GM21529 (cell line): Measurements from ENCODE around the gene ANTXR1.

Source experiments
- ATAC-seq: cut with Tn5 transposase; IDR thresholded peaks from one replicate; pipeline ENCODE4 v1.9.1; 2021; ENCODE audit not compliant: unreplicated experiment

The ANTXR1 gene

GRCh38 chr2:69177785-69178636 is 165.0 kb downstream of the ANTXR1 start:
- ATAC-seq = no peak

GRCh38 chr2:69178756-69179155 is 165.8 kb downstream of the ANTXR1 start:
- ATAC-seq = no peak

- ATAC-seq = no peak
Observed at GRCh38 chr2:69180227-69180626, 167.2 kb downstream of the ANTXR1 start.

GRCh38 chr2:69180974-69181373 is 168.0 kb downstream of the ANTXR1 start:
- no peak for ATAC-seq

- ATAC-seq = no peak
Observed at GRCh38 chr2:69181806-69182427, 168.9 kb downstream of the ANTXR1 start.

GRCh38 chr2:69183659-69184058 is 170.7 kb downstream of the ANTXR1 start:
- no peak for ATAC-seq

DNA sequence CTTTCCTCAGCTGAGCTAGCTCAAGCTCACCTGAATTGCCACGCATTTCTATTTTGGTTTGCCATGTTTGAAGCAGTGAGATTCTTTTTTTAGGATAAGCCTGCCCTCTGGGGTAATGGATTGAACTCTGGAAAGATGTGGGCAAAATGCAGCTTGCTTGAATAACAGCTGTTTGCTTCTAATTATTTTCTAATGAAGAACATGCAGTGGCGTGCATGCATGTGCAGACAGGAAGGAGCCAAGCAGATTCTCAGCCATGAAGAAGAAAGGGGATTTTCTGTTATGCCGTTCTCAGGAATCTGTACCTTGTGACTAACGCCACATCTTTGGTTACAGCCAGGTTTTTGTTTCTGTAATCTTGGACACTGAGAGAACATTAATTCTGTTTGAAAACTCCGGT is 171.2 kb downstream of the ANTXR1 start:
- ATAC-seq = no peak

DNA sequence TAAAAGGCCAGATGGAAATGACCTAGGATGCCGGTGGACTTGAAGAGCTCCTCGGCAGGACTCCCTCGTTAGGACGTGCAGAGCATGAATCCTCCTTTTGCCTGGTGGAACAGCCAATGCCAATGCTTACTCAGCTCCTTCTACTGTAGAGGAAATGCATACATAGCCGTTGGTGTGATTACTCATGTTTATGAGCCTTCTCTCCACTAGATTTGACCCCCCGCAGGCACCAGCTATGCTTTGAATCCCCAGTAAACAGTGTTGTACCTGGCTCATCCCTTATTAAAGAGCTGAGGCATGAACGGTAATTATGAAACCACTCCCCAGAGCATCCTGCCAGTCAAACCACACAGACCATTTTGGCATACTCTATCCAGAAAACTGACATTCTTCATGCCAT is 172.8 kb downstream of the ANTXR1 start:
- ATAC-seq = no peak

GRCh38 chr2:69186614-69187013 is 173.6 kb downstream of the ANTXR1 start:
- ATAC-seq = no peak

GRCh38 chr2:69188182-69188900 is 175.4 kb downstream of the ANTXR1 start:
- no peak for ATAC-seq

GRCh38 chr2:69190743-69191404 is 177.9 kb downstream of the ANTXR1 start:
- ATAC-seq = no peak

DNA sequence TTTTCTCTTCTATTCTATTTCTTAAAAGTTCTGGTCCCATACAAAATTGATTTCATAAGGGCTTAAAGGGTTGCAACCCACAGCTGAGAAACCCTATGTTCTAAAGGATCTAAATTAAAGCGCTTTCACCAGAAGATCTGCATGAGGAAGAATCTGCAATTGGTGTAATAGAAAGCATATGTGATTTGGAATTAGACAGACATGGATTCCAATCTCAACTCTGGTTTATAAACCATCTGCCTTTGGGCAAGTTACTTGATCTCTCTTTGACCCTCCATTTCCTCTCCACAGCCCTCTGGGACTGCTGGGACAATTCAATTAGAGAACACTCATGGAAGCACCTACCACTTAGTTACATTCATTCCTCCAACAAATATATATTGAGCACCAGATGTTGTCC is 178.7 kb downstream of the ANTXR1 start:
- ATAC-seq = no peak

DNA sequence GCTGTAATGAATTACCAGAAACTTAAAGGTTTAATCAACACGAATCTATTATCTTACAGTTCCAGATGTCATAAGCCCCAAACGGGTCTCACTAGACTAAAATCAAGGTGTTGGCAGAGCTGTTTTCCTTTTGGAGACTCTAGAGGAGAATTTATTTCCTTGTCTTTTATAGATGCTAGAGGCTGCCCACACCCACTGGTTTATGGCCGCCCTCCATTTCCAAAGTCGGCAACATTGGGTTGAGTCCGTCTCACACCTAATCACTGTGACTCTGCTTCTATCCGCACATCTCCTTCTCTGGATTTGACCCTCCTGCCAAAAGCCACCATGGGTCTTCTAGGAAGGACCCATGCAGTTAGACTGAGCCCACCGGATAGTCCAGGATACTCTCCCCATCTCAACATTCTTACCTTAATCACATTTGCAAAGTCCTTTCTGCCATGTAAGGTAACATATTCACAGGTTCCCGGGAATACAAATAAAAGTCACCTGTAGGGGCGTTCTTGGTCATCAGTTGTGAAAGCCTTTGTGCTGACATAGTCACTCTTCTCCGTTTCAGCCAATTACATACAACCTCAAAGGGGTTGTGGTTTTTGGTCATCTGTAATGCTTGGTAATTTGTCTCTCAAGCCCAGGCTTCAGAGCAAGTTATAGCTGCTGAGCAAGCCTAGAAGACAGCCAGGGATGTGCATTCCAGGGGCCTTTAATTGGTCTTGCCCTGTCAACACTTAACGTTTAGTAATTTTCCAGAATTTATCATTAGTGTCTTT is 179.4 kb downstream of the ANTXR1 start:
- ATAC-seq = no peak

GRCh38 chr2:69195706-69196105 is 182.7 kb downstream of the ANTXR1 start:
- ATAC-seq = no peak

DNA sequence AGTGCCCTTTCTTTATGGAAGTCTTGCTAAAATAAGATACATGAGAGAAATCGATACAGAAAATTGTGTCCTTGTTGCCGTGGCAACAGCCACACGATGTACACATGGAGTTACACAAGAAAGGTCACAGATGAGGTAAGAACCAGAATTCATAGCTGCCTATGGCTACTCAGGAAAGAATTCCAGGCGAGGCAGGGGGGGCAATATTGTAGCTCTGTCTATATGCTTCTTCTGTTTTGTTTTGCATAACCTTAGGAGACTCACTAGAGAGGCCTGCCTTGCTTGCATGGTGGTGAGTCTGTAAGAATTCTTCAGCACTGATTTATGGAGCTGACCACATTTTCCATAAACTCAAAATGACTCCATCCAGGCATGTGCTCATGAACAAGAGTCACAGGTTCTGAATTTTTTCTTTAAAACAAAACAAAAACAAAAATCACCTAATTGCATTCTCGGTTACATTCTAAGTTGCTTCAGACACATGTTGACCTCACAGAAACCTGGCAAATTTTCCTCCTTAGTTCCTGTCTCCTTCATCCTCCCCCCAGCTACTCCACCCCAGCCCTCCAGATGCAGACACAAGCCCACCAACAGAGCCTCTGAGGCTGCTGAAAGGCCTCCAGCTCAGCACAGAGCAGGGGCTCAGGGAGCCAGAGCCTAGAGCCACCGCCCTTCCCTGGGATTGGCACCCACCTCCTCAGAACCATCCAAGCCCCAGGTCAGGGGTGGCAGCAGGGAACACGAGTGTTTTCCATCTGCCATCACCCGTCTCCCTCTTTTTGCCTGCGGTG is 183.5 kb downstream of the ANTXR1 start:
- no peak for ATAC-seq

DNA sequence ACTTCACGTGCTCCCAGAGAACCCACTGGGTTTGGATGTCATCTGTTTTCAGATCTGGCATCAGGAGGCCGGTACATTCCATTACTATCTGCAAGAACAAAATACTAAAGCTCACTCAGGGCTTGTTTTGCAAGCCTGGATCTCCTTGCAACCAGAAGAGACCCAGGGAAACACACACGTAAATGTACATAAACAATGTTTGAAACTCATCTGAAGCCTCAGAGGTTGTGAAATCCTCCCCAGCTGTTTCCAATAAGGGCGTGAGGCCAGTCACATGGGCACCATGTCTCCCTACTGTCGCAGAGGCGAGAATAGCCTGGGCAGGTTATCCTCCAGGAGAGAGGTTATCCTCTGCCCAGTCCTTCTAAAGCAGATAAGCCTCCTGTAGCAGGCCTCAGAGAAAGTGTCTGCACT is 187.1 kb downstream of the ANTXR1 start:
- ATAC-seq = no peak

- ATAC-seq = no peak
Observed at GRCh38 chr2:69201259-69201658, 188.3 kb downstream of the ANTXR1 start.

GRCh38 chr2:69202327-69202726 is 189.3 kb downstream of the ANTXR1 start:
- ATAC-seq = no peak

GRCh38 chr2:69203166-69203985 is 190.4 kb downstream of the ANTXR1 start:
- ATAC-seq = no peak
